GM19240 (cell line): ENCODE measurements around the gene BRAF.
A peak's percentile ranks its signal among the peaks of the same experiment; 100 is the strongest.
"Not testable (repeated sequence)": the region's sequence is repeated elsewhere in the genome, so short reads cannot be mapped to it uniquely, and the experiment has no call there.

Source experiments
- DNase-seq: peaks from one replicate; pipeline ENCODE4 v3.0.0; 2011; ENCODE audit warnings: low spot score; ENCODE audit not compliant: insufficient read length

The BRAF gene

GRCh38 chr7:140877249-140877524 lies 47.5 kb downstream of the BRAF start:
- DNase-seq: no peak

- DNase-seq: no peak
These were observed 48.0 kb downstream of the BRAF start for GRCh38 chr7:140876519-140877248.

GRCh38 chr7:140873434-140873833 lies 51.3 kb downstream of the BRAF start:
- no peak for DNase-seq

- no peak for DNase-seq
These were observed 54.7 kb downstream of the BRAF start for GRCh38 chr7:140870003-140870402.

- no peak for DNase-seq
These were observed 55.3 kb downstream of the BRAF start for GRCh38 chr7:140869430-140869829.

- DNase-seq: no peak
These were observed 57.0 kb downstream of the BRAF start for GRCh38 chr7:140867467-140868462.

GRCh38 chr7:140866926-140867325 lies 57.8 kb downstream of the BRAF start:
- no peak for DNase-seq

GRCh38 chr7:140864732-140865131 lies 60.0 kb downstream of the BRAF start:
- DNase-seq: no peak

- no peak for DNase-seq
These were observed 60.9 kb downstream of the BRAF start for GRCh38 chr7:140863867-140864266.

- DNase-seq: no peak
These were observed 61.5 kb downstream of the BRAF start for GRCh38 chr7:140863184-140863583.

GRCh38 chr7:140857048-140857447 lies 67.7 kb downstream of the BRAF start:
- no peak for DNase-seq

- DNase-seq: no peak
These were observed 83.5 kb downstream of the BRAF start for GRCh38 chr7:140841166-140841715.

GRCh38 chr7:140831724-140832123 lies 93.0 kb downstream of the BRAF start:
- no peak for DNase-seq

GRCh38 chr7:140829720-140830119 lies 95.0 kb downstream of the BRAF start:
- DNase-seq: no peak

GRCh38 chr7:140828741-140829140 lies 96.0 kb downstream of the BRAF start:
- DNase-seq: no peak

- DNase-seq: not testable (repeated sequence)
These were observed 107.3 kb downstream of the BRAF start for GRCh38 chr7:140817383-140817782.

GRCh38 chr7:140810830-140811556 lies 113.7 kb downstream of the BRAF start:
- peak; percentile 3 for DNase-seq

- no peak for DNase-seq
These were observed 114.3 kb downstream of the BRAF start for GRCh38 chr7:140810385-140810784.

GRCh38 chr7:140778975-140779374 lies 145.8 kb downstream of the BRAF start:
- DNase-seq: no peak

GRCh38 chr7:140778568-140778967 lies 146.2 kb downstream of the BRAF start:
- DNase-seq: no peak

GRCh38 chr7:140774371-140774770 lies 150.4 kb downstream of the BRAF start:
- no peak for DNase-seq

GRCh38 chr7:140773104-140773503 lies 151.6 kb downstream of the BRAF start:
- DNase-seq: no peak
